Stimulated activated CD4-positive, alpha-beta T cell treated with anti-CD3 and anti-CD28 coated beads, TNF-alpha, amount 100 ng/mL, for 48 hours (primary cell): Measurements from ENCODE around the gene RNF213.

Experiments
- DNase-seq, 3 donors: peaks; one replicate each; pipeline ENCODE4 v3.0.0-alpha.2; 2020; ENCODE audit warnings: low read depth in 3 of 3

Gene RNF213

GRCh38 chr17:80260791-80261158, at the start of gene RNF213:
TSS of gene RNF213 (plus strand) at chr17:80260852. CDS start at chr17:80263682, 2,830 bp downstream.
- DNase-seq: no peak

GRCh38 chr17:80212109-80212508, 48.5 kb upstream of the RNF213 start:
- no peak for DNase-seq

GRCh38 chr17:80212511-80212910, 48.1 kb upstream of the RNF213 start:
- DNase-seq: no peak

GRCh38 chr17:80212962-80213642, 47.5 kb upstream of the RNF213 start:
- DNase-seq: no peak

- no peak for DNase-seq
Measured at GRCh38 chr17:80213643-80213975, 47.0 kb upstream of the RNF213 start.

- DNase-seq: no peak
Measured at GRCh38 chr17:80214012-80214877, 46.4 kb upstream of the RNF213 start.

GRCh38 chr17:80214878-80215210, 45.8 kb upstream of the RNF213 start:
- no peak for DNase-seq

GRCh38 chr17:80216473-80217456, 43.9 kb upstream of the RNF213 start:
- DNase-seq: no peak

- DNase-seq: no peak
Measured at GRCh38 chr17:80217703-80218362, 42.8 kb upstream of the RNF213 start.

GRCh38 chr17:80218391-80218790, 42.3 kb upstream of the RNF213 start:
- no peak for DNase-seq

GRCh38 chr17:80219013-80219762, 41.5 kb upstream of the RNF213 start:
- DNase-seq: peak; percentile 85 to 89 (median 87)

GRCh38 chr17:80219763-80220053, 40.9 kb upstream of the RNF213 start:
- DNase-seq: no peak

GRCh38 chr17:80220054-80220735, 40.5 kb upstream of the RNF213 start, which contains the start of the genes SGSH and SLC26A11:
TSS of gene SGSH (minus strand) at chr17:80220333. CDS start at chr17:80220313, 20 bp downstream.
TSS of gene SLC26A11 (plus strand) at chr17:80220427. CDS start at chr17:80221561, 1,134 bp downstream.
- peak; percentile 48 to 74 (median 55) for DNase-seq

GRCh38 chr17:80220736-80221215, 39.9 kb upstream of the RNF213 start:
- DNase-seq: no peak

- DNase-seq: no peak
Measured at GRCh38 chr17:80221351-80222105, 39.1 kb upstream of the RNF213 start.

GRCh38 chr17:80222376-80223141, 38.1 kb upstream of the RNF213 start:
- DNase-seq: no peak

GRCh38 chr17:80223142-80223815, 37.4 kb upstream of the RNF213 start:
- no peak for DNase-seq
